Liver (tissue), 3 donors: ENCODE results near the gene ZNF488.

ENCODE experiments used
- CTCF ChIP-seq: fragments of 150-350 bp; IDR thresholded peaks from 2 replicates; pipeline ENCODE4 v1.5.1; 2017; ENCODE audit warnings: improper control_type of control experiment, low read depth, low read length; ENCODE audit not compliant: missing input control
- RAD21 ChIP-seq, 2 donors: IDR thresholded peaks; 2 replicates each; pipeline ENCODE4 v1.6.1; 2016; ENCODE audit warnings: antibody characterized with exemption in 2 of 2, mild to moderate bottlenecking in 2 of 2
- SP1 ChIP-seq: IDR thresholded peaks from 2 replicates; pipeline ENCODE4 v1.6.1; 2018; ENCODE audit warnings: antibody characterized with exemption, mild to moderate bottlenecking
- donor health status: healthy.
- donor health status: healthy.

- TF ChIP-seq CTCF (no peak), SP1 (no peak), RAD21 (IDR thresholded peaks at IDR 0.05) (no peak)
Observed at GRCh38 chr10:47388879-47389278, 4.8 kb upstream of the ZNF488 start.
